Measurements from ENCODE around the gene ZSWIM4. TPM values are rescaled to one million over a fixed set of nuclear protein-coding genes. Genes with fewer than 3 reads are reported as not detected.
A peak's percentile ranks its signal among the peaks of the same experiment; 100 is the strongest.

Gene ZSWIM4
- polyA plus RNA-seq, 2 of the 4 experiments (the other 2 are of a cell fraction), result 1.6 to 3.4 TPM

- no peaks in the 10 kb centered on the region for H3K9me3 ChIP-seq
- H3K4me2 ChIP-seq, result peak overlapping the region; percentile 100
- ATAC-seq, result no peak
- H3K4me1 ChIP-seq, result peaks cover 46% of the 10 kb centered on the region
- 6% methylated on average over 4 of the region's 7 CpGs for WGBS (ENCODE audit: missing lambda C conversion rate)
- H3K27ac ChIP-seq, result peak overlapping the region; percentile 100
- TF ChIP-seq EHF (CRISPR knock-in tag; IDR thresholded peaks at IDR 0.05), result 0 out of 2 replicates have a peak, but pooled peaks have one; percentile 34
- TF ChIP-seq, protein P1, sequence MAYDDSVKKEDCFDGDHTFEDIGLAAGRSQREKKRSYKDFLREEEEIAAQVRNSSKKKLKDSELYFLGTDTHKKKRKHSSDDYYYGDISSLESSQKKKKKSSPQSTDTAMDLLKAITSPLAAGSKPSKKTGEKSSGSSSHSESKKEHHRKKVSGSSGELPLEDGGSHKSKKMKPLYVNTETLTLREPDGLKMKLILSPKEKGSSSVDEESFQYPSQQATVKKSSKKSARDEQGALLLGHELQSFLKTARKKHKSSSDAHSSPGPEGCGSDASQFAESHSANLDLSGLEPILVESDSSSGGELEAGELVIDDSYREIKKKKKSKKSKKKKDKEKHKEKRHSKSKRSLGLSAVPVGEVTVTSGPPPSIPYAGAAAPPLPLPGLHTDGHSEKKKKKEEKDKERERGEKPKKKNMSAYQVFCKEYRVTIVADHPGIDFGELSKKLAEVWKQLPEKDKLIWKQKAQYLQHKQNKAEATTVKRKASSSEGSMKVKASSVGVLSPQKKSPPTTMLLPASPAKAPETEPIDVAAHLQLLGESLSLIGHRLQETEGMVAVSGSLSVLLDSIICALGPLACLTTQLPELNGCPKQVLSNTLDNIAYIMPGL (CRISPR knock-in tag; IDR thresholded peaks at IDR 0.05; ENCODE audit: borderline replicate concordance), result no peak
- TF ChIP-seq EP300 (IDR thresholded peaks at IDR 0.05), result peak in 1 of 2 experiments; percentile 27; a peak in 2 of 5 replicates
- CTCF ChIA-PET, result interaction anchor here (2.5 kb wide), 1 partner anchor 18 kb away, joined by 17 read pairs; no protein-coding TSS in a partner anchor
- peak in 1 of 2 experiments; percentile 78 for DNase-seq (ENCODE audit: low read depth in 1 of 2, low spot score in 1 of 2)
- FAIRE-seq, result no peak
- peak overlapping the region; percentile 95 for H3K4me3 ChIP-seq
- POLR2A ChIA-PET, result interaction anchor here (0.6 to 1.9 kb wide), 5 partner anchors 10 to 50 kb away, joined by 3 to 9 read pairs (median 5); no protein-coding TSS in a partner anchor
These were observed 48.9 kb downstream of the ZSWIM4 start for GRCh38 chr19:13844130-13844631.

GRCh38 chr19:13846557-13847406, 51.5 kb downstream of the ZSWIM4 start:
- DNase-seq (ENCODE audit: low read depth in 1 of 2, low spot score in 1 of 2), result peak; percentile 78 to 97
- ATAC-seq, result peak; percentile 49 to 52
- Histone ChIP-seq H3K9me3 (no peaks in the 10 kb centered on the region), H3K4me3 (peak overlapping the region; percentile 41), H3K27ac (peak overlapping the region; percentile 100), H3K4me2 (peak overlapping the region; percentile 94), H3K4me1 (peaks cover 71% of the 10 kb centered on the region)
- WGBS (ENCODE audit: missing lambda C conversion rate), result 0% methylated on average over 11 of the region's 23 CpGs
- CTCF ChIA-PET, result interaction anchor here (1.0 to 20.6 kb wide), 4 partner anchors 10 to 62 kb away, joined by 3 to 271 read pairs (median 60); no protein-coding TSS in a partner anchor
- no peak for FAIRE-seq
- POLR2A ChIA-PET, result interaction anchor here (0.5 to 2.9 kb wide), 10 partner anchors 8 to 53 kb away, joined by 3 to 33 read pairs (median 8); no protein-coding TSS in a partner anchor
- peak; percentile 68 for TF ChIP-seq GATA3 (IDR thresholded peaks at IDR 0.05; ENCODE audit: borderline replicate concordance)
- peak; percentile 72 for TF ChIP-seq JUNB (IDR thresholded peaks at IDR 0.05)
- TF ChIP-seq KDM5A (IDR thresholded peaks at IDR 0.05), result no peak
- TF ChIP-seq CHD2 (IDR thresholded peaks at IDR 0.05; ENCODE audit: low read length, partially characterized antibody), result peak; percentile 43
- no peak for TF ChIP-seq FOXS1 (CRISPR knock-in tag; IDR thresholded peaks at IDR 0.05)
- TF ChIP-seq KDM1A (IDR thresholded peaks at IDR 0.05; ENCODE audit: low read depth), result no peak
- TF ChIP-seq POLR2A (IDR thresholded peaks at IDR 0.05; ENCODE audit: low read length), result 0 out of 2 replicates have a peak, but pooled peaks have one; percentile 18
- TF ChIP-seq HOXA7 (CRISPR knock-in tag; IDR thresholded peaks at IDR 0.05), result peak; percentile 68
- TF ChIP-seq, protein P2, sequence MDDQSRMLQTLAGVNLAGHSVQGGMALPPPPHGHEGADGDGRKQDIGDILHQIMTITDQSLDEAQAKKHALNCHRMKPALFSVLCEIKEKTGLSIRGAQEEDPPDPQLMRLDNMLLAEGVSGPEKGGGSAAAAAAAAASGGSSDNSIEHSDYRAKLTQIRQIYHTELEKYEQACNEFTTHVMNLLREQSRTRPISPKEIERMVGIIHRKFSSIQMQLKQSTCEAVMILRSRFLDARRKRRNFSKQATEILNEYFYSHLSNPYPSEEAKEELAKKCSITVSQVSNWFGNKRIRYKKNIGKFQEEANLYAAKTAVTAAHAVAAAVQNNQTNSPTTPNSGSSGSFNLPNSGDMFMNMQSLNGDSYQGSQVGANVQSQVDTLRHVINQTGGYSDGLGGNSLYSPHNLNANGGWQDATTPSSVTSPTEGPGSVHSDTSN (IDR thresholded peaks at IDR 0.05), result peak; percentile 41
- TF ChIP-seq FOSL2 (IDR thresholded peaks at IDR 0.05), result peak; percentile 74
- peak; percentile 98 for TF ChIP-seq FOSL2 (CRISPR knock-in tag; IDR thresholded peaks at IDR 0.05)
- peak; percentile 39 to 46; a peak in 3 of 4 replicates for TF ChIP-seq CEBPB (IDR thresholded peaks at IDR 0.05)
- TF ChIP-seq, protein P3, sequence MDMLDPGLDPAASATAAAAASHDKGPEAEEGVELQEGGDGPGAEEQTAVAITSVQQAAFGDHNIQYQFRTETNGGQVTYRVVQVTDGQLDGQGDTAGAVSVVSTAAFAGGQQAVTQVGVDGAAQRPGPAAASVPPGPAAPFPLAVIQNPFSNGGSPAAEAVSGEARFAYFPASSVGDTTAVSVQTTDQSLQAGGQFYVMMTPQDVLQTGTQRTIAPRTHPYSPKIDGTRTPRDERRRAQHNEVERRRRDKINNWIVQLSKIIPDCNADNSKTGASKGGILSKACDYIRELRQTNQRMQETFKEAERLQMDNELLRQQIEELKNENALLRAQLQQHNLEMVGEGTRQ (IDR thresholded peaks at IDR 0.05), result no peak
- no peak for TF ChIP-seq HES2 (IDR thresholded peaks at IDR 0.05)
- TF ChIP-seq, protein P4, sequence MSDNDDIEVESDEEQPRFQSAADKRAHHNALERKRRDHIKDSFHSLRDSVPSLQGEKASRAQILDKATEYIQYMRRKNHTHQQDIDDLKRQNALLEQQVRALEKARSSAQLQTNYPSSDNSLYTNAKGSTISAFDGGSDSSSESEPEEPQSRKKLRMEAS (IDR thresholded peaks at IDR 0.05), result peak; percentile 25; the same call in 1 of the 2 replicates
- no peak for TF ChIP-seq CBX2 (IDR thresholded peaks at IDR 0.05; ENCODE audit: borderline replicate concordance, low read depth)
- no peak for TF ChIP-seq BHLHE40 (IDR thresholded peaks at IDR 0.05; ENCODE audit: low read depth, low read length)
- TF ChIP-seq HOXB5 (CRISPR knock-in tag; IDR thresholded peaks at IDR 0.05), result peak; percentile 71; the same call in 1 of the 2 replicates
- peak; percentile 49; the same call in 1 of the 2 replicates for TF ChIP-seq TFCP2L1 (CRISPR knock-in tag; IDR thresholded peaks at IDR 0.05)
- peak; percentile 3 for TF ChIP-seq MAFK (IDR thresholded peaks at IDR 0.05; ENCODE audit: partially characterized antibody)
- TF ChIP-seq EHMT2 (IDR thresholded peaks at IDR 0.05; ENCODE audit: low read depth), result no peak
- no peak for TF ChIP-seq SREBF2 (IDR thresholded peaks at IDR 0.05)
- peak; percentile 29; the same call in 1 of the 2 replicates for TF ChIP-seq HOXB13 (CRISPR knock-in tag; IDR thresholded peaks at IDR 0.05; ENCODE audit: low read depth)
- TF ChIP-seq FOSB (CRISPR knock-in tag; IDR thresholded peaks at IDR 0.05), result peak; percentile 72; the same call in 1 of the 2 replicates
- 0 out of 5 replicates have a peak, but pooled peaks of 1 of the 2 experiments have one; percentile 5 for TF ChIP-seq RAD21 (conservative IDR thresholded peaks at IDR 0.05 in 1 of 2, IDR thresholded peaks at IDR 0.05 in 1 of 2)
- no peak for TF ChIP-seq NFE2L2 (conservative IDR thresholded peaks at IDR 0.05; ENCODE audit: low read length)
- 0 out of 2 replicates have a peak, but pooled peaks have one; percentile 63 for TF ChIP-seq EHF (CRISPR knock-in tag; IDR thresholded peaks at IDR 0.05)
- no peak for TF ChIP-seq ESRRA (IDR thresholded peaks at IDR 0.05; ENCODE audit: borderline replicate concordance, low read length)
- peak; percentile 57 to 79; a peak in 4 of 5 replicates for TF ChIP-seq JUN (IDR thresholded peaks at IDR 0.05)
- peak; percentile 92 for TF ChIP-seq RFX5 (IDR thresholded peaks at IDR 0.05)

Measured in A549 (cell line).